GM20431 (cell line): ENCODE measurements around the gene CCL1.

Experiments
- in situ Hi-C: fragments of 300-500 bp; cut with MseI, MboI; formaldehyde crosslinking; loops from one replicate; pipeline ENCODE4 v1.15.0; 2020; ENCODE audit warnings: low sequenced_read_pairs; ENCODE audit not compliant: unreplicated experiment

Gene CCL1, protein sequence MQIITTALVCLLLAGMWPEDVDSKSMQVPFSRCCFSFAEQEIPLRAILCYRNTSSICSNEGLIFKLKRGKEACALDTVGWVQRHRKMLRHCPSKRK

DNA sequence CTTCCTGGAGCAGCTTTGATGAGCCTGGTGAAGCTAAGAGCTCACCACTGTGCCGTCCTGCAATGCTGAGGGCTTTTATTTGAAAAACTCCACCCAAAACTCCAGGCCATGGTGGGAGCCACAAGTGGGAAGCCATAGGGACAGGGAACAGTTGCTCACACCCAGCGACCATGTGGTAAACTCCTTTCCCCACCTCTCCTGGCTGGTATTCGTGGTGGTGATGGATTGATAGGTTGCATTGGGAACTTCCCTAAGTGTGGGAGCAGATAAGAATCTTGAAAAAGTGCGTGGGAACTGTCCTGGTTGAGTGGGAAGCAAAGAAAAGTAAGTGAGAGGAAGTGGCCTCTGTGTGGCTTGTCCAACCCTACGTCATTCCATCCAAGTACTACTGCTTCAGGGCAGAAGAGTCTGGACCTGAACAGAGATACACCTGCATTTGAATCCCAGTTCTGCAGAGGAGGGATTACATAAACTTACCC, at the start of gene CCL1:
Gene CCL1, minus strand, starts transcription at position 51 of the 479 bp plus-strand sequence. CDS start 72 bp downstream, outside the sequence.
- in situ Hi-C loops, result no loop called here

DNA sequence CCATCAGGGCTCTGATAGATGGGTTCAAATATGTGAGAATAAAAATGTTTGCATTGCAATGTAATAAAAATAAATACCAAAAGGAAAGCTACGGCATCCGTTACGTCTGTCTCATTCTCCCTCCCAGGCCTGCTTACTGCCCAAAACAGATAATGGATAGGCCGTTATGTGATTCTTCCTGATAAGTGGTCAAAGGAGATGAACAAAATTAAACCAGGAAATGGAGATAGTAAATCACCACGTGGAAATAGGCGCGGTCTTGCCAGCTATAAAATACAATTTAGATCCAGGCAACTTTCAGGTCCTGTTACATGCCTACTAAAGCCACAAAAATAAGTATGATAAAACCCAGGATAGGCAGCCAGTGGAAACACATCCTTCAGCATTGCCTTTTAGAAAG, 49.5 kb upstream of the CCL1 start:
- in situ Hi-C loops, result loop anchor here (25.0 kb wide), 1 partner anchor 725 kb away; the partner anchor contains the start of genes NLE1 and UNC45B

DNA sequence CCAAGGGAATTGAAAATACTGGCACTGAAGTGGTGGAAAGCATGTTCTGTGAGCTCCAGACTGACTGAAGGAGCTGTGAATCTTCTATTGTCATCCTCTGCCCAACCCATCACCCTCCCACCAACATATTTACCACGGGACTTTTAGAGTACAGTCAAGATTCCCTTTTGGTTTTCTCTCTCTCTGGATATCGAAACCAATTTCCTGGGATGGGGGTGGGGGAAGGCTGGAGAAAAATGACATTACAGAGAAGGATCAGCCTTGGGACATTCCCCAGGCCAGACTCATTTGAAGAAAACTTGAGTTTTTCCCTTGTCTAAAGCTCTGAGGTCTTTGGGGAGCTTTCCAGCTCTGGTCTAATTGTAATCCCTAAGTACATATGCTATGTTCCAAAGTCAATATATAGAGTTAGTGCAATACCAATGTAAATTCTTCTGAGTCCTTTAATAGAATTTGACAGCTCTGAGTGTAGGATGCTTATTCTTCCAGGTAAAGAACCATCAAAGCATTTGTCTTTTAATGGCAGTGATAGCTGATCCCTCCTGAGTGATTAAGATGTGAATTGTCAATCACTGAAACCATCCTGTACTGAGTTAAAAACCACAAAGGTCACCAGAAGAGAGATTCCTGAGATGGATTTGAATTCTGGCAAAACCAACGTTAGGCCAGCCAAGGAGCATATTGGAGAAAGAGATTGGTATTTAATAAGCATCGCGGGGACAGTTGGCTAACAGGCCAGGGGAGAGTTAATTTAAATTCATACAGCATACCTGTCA, 48.8 kb upstream of the CCL1 start:
- in situ Hi-C loops, result loop anchor here (25.0 kb wide), 1 partner anchor 725 kb away; the partner anchor contains the start of genes NLE1 and UNC45B

DNA sequence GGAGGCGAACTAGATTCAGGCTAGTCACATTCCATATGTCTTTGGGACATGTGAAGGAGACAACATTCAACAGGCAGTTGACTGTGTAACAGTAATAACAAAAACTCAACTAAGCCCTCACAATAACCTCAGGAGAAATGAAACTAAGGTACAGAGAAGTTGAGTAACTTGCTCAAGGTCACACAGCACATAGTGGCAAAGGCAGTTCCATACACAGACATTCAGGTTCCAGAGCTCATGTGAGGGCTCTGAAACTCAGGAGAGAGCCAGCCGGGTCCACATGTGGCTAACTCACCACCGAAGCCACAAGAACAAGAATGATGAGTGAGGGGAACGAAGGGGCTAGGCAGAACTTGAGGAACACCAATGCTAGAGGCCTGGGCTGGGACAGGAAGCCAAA, 46.3 kb upstream of the CCL1 start:
- in situ Hi-C loops, result loop anchor here (25.0 kb wide), 1 partner anchor 728 kb away; the partner anchor contains the start of genes NLE1 and UNC45B

DNA sequence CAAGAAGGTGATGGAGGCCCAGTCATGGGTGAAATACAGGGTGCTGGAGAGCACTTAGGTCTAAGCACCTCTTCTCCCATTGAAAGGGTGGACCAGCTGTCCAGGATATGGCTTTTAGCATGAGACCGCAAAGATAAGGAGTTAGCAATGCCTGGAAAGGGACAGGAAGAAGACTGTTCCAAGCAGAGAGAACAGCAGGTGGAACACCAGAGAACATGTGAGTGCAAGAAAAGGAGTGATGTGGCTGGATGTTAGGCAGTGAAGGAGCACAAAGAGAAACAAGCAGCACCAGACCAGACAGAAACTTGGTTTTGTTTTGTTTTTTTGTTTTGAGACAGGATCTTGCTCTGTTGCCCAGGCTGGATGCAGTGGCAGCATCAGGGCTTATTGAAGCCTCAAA, 45.4 kb upstream of the CCL1 start:
- in situ Hi-C loops, result loop anchor here (25.0 kb wide), 1 partner anchor 729 kb away; the partner anchor contains the start of genes NLE1 and UNC45B

DNA sequence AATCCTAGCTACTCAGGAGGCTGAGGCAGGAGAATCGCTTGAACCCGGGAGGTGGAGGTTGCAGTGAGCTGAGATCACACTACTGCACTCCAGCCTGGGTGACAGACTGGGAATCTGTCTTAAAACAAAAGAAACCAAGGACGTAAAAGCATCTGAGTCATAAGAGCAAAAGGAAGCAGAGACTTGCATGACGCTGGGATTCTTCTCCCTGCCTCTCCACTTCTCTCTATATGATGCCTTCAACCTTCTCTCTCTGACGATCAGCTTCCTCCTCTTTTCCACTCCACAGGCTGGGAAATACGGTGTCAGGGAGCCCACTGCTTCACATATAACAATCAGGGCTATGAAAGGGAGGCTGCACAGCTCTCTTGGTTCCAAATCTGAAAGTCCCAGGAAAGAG, 43.2 kb upstream of the CCL1 start:
- in situ Hi-C loops, result loop anchor here (25.0 kb wide), 1 partner anchor 731 kb away; the partner anchor contains the start of genes NLE1 and UNC45B

DNA sequence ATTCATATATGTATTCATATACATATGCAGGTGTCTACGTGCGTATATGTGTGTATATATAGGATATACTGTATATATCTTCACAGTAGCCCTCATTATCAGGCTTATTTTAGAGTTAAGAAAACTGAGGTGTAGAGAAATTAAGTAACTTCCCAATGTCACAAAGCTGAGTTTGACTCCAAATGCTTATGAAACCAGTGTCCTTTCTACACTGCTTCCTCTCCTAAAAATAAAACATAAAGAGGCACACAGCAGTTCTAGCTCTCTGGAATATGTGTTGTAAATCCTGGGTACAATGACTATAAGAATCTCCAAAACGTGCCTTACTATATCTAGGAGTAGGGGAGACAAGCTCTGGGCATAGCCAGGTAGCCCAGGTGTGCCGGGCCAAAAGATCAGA, 40.0 kb upstream of the CCL1 start:
- in situ Hi-C loops, result loop anchor here (25.0 kb wide), 1 partner anchor 734 kb away; the partner anchor contains the start of genes NLE1 and UNC45B

DNA sequence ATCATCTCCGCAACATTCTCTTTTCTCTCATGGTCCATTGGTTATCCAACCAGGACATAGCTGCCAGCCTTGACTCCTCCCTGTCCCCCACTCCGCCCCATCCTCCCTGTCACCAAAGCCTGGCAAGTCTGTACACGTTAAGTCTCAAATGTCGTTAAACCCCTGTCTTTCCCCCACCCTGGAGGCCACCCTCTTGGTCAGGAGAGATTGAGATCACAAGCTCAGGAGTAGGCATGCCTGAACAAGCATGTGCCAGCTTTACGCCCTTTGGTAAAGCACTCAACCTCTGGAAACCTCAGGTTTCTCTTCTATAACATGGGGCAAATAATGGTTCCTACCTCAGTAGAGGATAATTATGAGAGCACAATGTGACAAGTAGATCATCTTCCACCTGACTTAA, 38.1 kb upstream of the CCL1 start:
- in situ Hi-C loops, result loop anchor here (25.0 kb wide), 1 partner anchor 736 kb away; the partner anchor contains the start of genes NLE1 and UNC45B

DNA sequence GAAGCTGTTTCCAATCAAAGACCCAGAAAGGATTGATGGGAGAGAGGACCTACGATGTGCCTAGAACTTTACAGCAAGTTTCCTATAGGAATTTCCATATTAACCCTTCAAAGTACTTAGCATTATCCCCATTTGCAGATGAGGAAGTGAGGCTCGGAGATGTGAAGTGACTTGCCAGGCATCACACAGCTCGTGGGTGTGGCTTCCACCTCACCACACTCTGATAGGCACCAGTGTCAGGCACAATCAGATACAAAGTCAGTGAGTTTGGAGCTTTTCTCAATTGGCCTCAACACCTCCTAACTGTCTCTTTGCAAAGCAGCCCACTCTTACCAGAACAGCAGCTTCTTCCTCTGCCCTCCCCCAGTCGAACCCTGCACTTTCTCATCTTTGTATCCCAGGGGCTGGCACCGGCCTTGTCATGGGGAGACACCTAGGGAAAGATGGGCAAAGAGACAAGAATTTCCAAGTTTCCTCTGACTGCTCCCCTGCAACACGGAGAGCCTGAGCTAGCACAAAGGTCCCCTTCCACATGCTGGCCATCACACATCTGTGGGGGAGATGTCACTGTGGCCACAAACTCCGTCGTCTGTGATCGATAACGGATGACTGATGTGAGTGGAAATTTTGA, 37.4 kb upstream of the CCL1 start:
- in situ Hi-C loops, result loop anchor here (25.0 kb wide), 1 partner anchor 737 kb away; the partner anchor contains the start of genes NLE1 and UNC45B

DNA sequence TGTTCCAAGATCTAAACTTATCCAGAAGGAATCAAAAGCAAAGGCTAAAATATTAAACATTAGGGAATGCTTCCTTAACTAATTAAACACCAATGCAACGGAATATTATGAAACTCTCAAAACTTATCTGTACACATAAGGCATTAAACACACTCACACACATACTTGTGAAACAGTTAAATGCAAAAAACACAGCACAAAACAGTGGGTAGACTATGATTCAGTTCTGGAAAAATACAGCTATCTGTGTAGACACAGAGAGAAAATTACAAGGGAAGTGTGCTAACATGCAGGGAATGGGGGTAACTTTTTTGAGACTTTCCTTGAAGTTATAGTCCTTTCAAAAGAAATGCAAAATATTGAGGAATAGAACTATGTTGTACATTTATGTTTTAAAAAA, 36.7 kb upstream of the CCL1 start:
- in situ Hi-C loops, result loop anchor here (25.0 kb wide), 1 partner anchor 738 kb away; the partner anchor contains the start of genes NLE1 and UNC45B

DNA sequence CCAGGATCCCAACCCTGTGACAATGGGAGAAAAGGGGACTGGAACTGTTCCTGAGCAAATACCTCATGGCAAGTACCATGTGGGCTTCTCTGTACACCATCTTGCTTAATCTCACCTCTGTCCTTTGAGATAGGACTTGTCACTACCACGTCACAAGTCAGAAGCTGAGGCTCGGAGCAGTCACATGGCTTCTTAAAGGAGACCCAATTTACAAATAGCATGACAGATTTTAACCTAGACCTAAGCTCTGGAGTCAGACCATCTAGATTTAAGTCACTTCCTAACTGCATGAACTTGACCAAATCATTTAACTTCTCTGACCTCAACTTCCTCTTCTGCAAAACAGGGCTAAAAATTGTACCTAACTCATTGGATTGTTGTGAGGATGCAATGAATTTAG, 36.0 kb upstream of the CCL1 start:
- in situ Hi-C loops, result no loop called here

DNA sequence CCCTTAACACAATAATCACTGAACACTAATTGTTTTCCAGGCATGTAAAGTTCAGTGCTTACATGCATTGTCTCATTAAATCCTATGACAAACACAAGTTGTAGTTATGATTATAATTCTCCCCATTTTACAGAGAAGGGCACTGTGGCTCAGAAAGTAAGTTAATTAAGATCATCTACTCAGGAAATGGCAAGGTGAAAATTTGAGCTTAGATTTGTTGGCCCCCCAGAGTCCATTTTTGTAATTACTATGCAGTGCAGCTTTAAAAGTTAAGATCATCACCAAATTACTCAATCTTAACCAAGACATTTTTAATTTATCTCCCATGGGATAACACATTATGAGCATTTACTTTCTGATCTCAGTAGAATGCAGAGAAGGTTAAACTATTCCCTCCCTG, 34.2 kb upstream of the CCL1 start:
- in situ Hi-C loops, result no loop called here

DNA sequence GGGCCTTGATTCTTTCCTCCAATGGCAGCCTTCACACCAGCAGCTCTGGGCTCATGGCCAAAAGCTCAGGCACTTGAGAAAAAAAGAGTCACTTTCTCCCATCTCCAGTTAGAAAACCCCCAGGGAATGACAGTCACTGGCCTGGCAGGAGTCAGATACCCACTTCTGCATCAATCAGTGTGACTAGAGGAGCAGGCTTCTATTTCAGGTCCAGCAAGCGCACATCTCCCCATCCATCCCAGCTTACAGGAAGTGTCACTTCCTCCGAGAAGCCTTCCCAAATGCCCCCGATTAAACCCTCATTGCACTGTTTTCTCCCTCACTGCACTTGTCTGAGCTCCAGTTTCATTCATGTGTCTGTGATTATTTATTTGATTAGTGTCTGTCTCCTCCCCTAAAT, 30.4 kb upstream of the CCL1 start:
- in situ Hi-C loops, result no loop called here

DNA sequence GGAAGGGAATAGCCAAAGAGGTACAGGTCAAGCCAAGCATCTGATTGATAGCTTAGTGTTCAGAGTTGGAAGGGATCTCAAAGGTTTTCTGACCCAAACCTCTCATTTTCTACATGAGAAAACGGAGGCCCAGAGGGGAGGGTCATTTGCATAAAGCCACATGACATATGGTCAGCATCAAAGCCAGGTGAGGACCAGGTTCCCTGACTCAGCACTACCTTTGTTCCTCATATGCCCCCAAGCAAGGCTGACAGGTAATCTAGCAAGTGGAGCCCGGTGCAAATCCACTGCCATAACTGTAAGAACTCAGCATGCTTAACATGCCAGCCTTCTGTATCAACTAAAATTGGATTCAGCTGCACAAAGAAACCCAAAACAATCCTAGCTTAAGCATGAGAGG, 28.2 kb upstream of the CCL1 start:
- in situ Hi-C loops, result no loop called here

DNA sequence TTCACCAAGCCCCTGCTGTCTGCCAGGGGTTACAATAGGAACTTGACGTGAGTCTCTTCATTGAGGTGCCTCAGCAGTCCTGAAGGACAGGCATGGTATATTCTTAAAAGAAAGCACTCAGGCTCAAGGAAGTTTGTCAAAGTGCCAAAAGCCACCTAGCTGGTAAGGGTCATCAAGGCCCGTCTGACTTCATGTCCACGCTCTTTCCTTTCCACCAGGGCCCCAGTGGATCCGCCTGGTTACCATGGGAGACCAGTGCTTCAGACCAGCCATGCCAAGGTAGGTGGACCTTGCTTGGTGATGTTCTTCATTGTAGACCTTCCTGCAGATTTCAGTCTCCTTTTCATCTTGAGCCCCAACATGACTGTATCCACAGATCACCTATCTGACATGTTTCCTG, 27.6 kb upstream of the CCL1 start:
- in situ Hi-C loops, result no loop called here

DNA sequence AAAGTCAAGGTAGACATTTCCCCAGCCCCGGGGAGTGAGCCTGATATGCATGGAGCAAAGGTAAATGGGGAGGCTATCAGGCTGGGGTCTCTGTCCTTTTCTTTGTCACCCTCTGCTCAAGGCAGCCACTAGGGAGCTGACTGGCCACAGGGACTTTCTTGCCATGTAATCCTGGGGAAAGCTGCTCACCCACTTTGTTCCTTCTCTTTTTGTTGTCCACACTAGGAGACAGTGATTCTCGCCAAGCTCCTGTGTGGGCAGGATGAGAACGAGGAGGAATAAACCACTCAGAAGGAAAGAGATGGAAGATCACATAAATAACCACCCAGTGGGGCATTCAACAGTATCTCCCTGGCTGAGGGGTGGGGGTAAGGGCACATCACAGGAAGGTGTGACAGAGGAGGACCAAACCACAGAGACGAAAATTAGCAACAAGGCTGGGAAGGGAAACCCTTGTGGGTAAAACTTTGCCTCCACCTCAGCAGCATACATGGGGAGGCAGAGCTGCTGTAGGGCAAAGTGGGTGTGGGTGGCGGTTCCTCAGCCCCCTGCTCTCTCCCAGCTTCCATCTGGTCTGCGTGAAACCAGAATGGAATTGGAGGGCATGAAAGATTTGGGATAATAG, 26.2 kb upstream of the CCL1 start:
- in situ Hi-C loops, result no loop called here

DNA sequence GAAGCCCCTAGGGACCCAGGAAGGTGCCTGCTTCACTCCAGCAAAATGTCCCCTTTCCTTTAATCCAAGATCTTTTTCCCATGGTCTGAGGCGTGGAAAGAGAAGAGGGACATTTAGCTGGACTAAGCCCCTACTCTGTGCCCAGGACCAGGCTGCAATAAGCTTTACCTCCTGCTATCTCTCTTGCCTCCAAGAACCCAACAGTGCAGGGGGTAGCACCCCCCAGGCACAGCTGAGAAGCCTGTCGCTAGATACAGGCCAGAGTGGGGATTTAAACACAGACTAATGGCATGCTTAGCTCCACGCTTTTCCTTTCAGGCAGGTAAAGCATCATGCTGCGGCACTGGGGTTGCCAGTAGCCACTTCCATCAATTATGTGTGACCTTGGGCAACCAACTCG, 24.5 kb upstream of the CCL1 start:
- in situ Hi-C loops, result no loop called here

DNA sequence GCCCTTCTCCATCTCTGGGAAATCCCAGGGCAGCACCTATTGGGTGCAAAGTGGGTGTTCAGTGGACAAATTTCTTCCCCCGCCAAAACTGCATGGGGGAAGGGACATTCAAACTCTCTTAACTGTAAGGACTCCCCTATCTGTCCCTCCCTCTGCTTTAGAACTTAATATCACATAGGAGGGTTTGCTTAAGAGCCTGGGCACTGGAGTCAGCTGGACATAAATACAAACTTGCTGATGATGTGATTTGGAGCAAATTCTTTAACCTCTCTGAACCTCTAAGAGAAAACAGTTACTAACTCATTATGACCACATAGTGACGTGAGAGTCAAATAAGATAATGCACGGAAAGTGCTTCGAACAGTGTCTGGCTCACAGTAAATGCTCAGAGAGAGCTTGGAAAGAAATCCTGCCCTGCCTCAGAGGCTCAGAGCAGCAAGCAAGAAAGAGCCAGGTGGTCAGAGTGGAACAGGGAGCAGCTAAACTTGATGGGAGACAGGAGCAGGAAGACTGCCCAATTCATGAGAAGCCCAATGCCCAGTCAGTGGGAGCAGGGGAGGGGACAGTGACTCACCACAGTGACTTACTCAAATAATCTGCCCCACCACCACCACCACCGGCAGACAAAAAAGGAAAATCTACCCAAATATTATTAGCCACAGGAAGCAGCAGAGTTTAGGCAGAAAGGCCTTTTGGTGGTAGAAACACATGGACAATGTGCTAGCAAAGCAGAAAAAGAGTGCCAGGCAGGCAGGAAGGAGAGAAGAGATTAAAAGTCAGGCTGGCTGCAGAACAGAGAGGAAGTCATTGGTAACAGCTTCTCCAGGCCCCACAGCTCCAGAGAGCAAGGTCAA, 23.9 kb upstream of the CCL1 start:
- in situ Hi-C loops, result no loop called here

DNA sequence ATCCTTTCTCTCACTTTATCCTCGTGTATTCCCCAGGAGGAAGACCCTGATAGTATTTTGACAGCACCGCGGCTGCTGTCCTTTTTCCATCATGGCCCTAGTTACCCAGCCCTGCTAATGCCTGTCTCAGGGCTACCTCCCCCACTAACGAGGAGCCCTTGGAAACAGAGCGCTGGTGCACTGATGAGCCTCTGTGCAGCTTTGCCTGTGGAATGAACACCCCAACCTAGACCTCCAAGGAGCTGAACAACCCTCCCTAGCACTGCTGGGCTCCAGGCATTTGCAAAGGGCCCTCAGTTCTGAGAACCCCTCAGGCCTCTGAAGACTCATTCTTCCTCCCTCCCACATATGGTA, 23.3 kb upstream of the CCL1 start:
- in situ Hi-C loops, result no loop called here
